Loucy (cell line): ENCODE results near the gene RNASEH2A.

ENCODE experiments used
- EZH2phosphoT487 ChIP-seq: fragments of 200-600 bp; IDR thresholded peaks from 2 replicates; pipeline ENCODE4 v1.6.1; 2018; ENCODE audit warnings: antibody characterized with exemption, mild to moderate bottlenecking, moderate library complexity, borderline replicate concordance
- TF ChIP-seq, protein P1 (sequence below): fragments of 200-600 bp; sonication (generic); conservative IDR thresholded peaks from 2 replicates; pipeline ENCODE4 v1.5.1; 2014; ENCODE audit warnings: mild to moderate bottlenecking, antibody characterized with exemption, low read length

DNA sequence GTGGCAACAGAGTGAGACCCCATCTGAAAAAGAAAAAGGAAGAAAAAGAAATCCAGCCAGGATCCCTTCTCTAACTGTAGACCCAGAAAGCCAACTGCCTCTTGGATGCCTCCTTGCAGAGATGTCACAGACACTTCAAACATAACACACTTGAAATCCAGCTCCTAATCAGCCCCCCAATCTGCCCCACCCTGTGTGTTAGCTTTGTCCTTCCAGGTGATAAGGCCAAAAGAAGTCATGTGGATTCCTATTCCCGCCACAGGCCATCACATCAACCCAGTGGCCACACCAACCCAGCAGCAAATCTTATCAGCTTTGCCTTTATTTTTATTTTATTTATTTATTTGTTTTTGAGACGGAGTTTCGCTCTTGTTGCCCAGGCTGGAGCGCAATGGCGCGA, 46.7 kb upstream of the RNASEH2A start:
- TF ChIP-seq, protein P1, sequence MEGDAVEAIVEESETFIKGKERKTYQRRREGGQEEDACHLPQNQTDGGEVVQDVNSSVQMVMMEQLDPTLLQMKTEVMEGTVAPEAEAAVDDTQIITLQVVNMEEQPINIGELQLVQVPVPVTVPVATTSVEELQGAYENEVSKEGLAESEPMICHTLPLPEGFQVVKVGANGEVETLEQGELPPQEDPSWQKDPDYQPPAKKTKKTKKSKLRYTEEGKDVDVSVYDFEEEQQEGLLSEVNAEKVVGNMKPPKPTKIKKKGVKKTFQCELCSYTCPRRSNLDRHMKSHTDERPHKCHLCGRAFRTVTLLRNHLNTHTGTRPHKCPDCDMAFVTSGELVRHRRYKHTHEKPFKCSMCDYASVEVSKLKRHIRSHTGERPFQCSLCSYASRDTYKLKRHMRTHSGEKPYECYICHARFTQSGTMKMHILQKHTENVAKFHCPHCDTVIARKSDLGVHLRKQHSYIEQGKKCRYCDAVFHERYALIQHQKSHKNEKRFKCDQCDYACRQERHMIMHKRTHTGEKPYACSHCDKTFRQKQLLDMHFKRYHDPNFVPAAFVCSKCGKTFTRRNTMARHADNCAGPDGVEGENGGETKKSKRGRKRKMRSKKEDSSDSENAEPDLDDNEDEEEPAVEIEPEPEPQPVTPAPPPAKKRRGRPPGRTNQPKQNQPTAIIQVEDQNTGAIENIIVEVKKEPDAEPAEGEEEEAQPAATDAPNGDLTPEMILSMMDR = no peak
- TF ChIP-seq EZH2phosphoT487 = no peak
